Keratinocyte (primary cell): ENCODE data around the gene PTCD2.

Source experiments
- EZH2 ChIP-seq: IDR thresholded peaks from one replicate; pipeline ENCODE4 v1.6.1; 2012; ENCODE audit warnings: inconsistent platforms, mild to moderate bottlenecking, low read length, moderate library complexity
- TF ChIP-seq, protein P1 (sequence below), 3 experiments: IDR thresholded peaks in 1 of 3; conservative IDR thresholded peaks in 1 of 3; optimal IDR thresholded peaks in 1 of 3; 2 replicates in 2 of 3; 3 replicates in 1 of 3; pipeline versions ENCODE3 to v1.5.1; 2011; ENCODE audit warnings: low read length in 3 of 3, mild to moderate bottlenecking in 3 of 3, moderate library complexity in 2 of 3, control low read depth in 1 of 3, inconsistent platforms in 1 of 3; ENCODE audit not compliant: insufficient read depth in 2 of 3; ENCODE audit errors: extremely low read depth in 1 of 3

DNA sequence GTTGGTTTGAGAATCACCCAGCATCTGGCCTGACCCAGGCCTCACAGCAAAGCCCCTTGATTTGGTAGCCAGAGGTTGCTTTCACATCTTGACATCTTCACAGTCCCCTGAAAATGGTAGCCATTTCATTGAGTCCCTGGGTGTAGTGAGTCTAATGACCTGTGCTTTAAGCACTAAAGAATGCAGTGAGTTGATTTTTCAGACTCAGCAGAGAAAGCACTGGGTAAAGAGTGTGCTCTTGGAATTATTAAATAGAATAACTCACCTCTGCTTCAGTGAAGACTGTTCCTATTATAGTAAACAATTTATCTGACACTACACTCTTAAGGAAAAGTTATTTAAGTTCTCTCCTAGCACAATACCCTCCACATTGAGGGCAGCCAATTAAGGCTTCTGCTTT lies 56.2 kb downstream of the PTCD2 start:
- TF ChIP-seq, protein P1, sequence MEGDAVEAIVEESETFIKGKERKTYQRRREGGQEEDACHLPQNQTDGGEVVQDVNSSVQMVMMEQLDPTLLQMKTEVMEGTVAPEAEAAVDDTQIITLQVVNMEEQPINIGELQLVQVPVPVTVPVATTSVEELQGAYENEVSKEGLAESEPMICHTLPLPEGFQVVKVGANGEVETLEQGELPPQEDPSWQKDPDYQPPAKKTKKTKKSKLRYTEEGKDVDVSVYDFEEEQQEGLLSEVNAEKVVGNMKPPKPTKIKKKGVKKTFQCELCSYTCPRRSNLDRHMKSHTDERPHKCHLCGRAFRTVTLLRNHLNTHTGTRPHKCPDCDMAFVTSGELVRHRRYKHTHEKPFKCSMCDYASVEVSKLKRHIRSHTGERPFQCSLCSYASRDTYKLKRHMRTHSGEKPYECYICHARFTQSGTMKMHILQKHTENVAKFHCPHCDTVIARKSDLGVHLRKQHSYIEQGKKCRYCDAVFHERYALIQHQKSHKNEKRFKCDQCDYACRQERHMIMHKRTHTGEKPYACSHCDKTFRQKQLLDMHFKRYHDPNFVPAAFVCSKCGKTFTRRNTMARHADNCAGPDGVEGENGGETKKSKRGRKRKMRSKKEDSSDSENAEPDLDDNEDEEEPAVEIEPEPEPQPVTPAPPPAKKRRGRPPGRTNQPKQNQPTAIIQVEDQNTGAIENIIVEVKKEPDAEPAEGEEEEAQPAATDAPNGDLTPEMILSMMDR (optimal IDR thresholded peaks at IDR 0.05 in 1 of 3, IDR thresholded peaks at IDR 0.05 in 1 of 3, conservative IDR thresholded peaks at IDR 0.05 in 1 of 3; ENCODE audit: extremely low read depth in 1 of 3, insufficient read depth in 2 of 3, low read length in 3 of 3), result no peak
- TF ChIP-seq EZH2, result no peak
